Cardiac muscle cell (in vitro differentiated cells and primary cell): ENCODE measurements around the gene DLG1. TPM values are rescaled to one million over a fixed set of nuclear protein-coding genes. Genes with fewer than 3 reads are reported as not detected.
"Not testable (repeated sequence)": the region's sequence is repeated elsewhere in the genome, so short reads cannot be mapped to it uniquely, and the experiment has no call there.

Experiments
- DNase-seq, 2 donors: peaks; one replicate each; pipeline versions ENCODE4 v3.0.0 to v3.0.0-alpha.2; 2010 to 2017; ENCODE audit warnings: low read depth in 1 of 2, low spot score in 1 of 2
- H3K27ac ChIP-seq: fragments of 200-600 bp; sonication (generic); 2 replicates; pipeline ENCODE4 v1.5.1; 2016
- H3K27me3 ChIP-seq: fragments of 200-600 bp; sonication (generic); 2 replicates; pipeline ENCODE4 v1.6.0; 2016; ENCODE audit warnings: control low read depth
- H3K36me3 ChIP-seq: fragments of 200-600 bp; sonication (generic); 2 replicates; pipeline ENCODE4 v1.5.1; 2016; ENCODE audit warnings: control low read depth
- H3K4me1 ChIP-seq: fragments of 200-600 bp; sonication (generic); 2 replicates; pipeline ENCODE4 v1.8.1; 2017; ENCODE audit warnings: low read depth, mild to moderate bottlenecking, mixed run types
- H3K4me3 ChIP-seq: fragments of 200-600 bp; sonication (generic); 2 replicates; pipeline ENCODE4 v1.5.1; 2016; ENCODE audit warnings: mild to moderate bottlenecking
- H3K9me3 ChIP-seq: fragments of 200-600 bp; sonication (generic); 2 replicates; pipeline ENCODE4 v1.5.1; 2017; ENCODE audit warnings: low read depth, mild to moderate bottlenecking, control low read depth
- CTCF ChIP-seq: IDR thresholded peaks from 2 replicates; pipeline ENCODE4 v1.5.1; 2012; ENCODE audit warnings: low read depth, mild to moderate bottlenecking, low read length
- polyA plus RNA-seq: library from polyadenylated mRNA; unstranded; fragments of >200 nt; fragmentation: Nextera tagmentation; extraction: Ambion mirVana; gene quantifications from 2 replicates; pipeline ENCODE4 v1.2.1, GENCODE V29; 2016
- total RNA-seq: library from RNA; depleted of rRNA; stranded (reverse); fragments of >200 nt; gene quantifications from 2 replicates; pipeline ENCODE4 v1.2.3, GENCODE V29; 2016

DLG1 gene
- total and polyA plus RNA-seq, 2 experiments from 2014 or later: 42.8 to 61.4 TPM

DNA sequence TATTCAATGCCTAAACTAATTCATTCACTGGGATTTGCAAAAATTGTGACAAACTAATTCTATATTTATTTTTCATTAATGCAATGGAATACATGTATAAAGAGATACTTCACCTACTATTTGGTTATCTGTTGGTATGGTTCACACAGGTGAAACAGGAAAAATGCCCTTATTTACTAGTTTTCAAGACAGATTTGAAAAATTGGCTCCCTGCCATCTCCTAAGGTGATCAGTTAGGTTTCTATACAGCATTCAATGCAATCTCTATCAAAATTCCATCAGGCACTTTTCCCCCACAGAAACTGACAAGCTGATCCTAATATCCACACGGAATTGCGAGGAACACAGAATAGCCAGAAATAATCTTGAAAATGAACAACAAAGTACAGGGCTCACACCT lies 101.1 kb downstream of the DLG1 start:
- Histone ChIP-seq H3K9me3 (no peaks in the 10 kb centered on the region), H3K4me3 (no peak overlapping the region), H3K36me3 (no peaks in the 10 kb centered on the region), H3K27ac (no peak overlapping the region), H3K27me3 (no peaks in the 10 kb centered on the region), H3K4me1 (no peaks in the 10 kb centered on the region)
- TF ChIP-seq CTCF: no peak
- no peak for DNase-seq

DNA sequence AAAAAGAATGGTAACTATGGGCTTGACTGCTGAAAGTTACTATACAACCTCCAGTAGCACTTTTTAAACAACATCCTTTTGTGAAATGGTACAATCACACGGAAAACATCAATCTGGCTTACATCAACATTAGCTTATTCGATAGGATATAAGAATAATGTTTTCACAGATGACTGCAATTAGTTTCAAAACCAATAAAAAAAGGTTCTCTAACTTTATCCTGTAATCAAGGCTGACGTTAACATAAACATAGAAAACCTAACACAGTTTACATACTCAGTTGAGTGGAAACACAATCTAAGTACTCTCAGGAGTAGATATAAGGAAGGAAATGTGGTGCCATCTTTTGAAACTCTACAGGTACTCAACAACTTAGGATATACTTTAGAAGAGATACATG lies 102.2 kb downstream of the DLG1 start:
- no peak overlapping the region for H3K4me3 ChIP-seq

GRCh38 chr3:197195326-197195725 lies 103.1 kb downstream of the DLG1 start:
- H3K36me3 ChIP-seq: no peaks in the 10 kb centered on the region
- no peaks in the 10 kb centered on the region for H3K9me3 ChIP-seq
- H3K4me1 ChIP-seq: no peaks in the 10 kb centered on the region
- H3K27me3 ChIP-seq: no peaks in the 10 kb centered on the region
- no peak for TF ChIP-seq CTCF
- no peak for DNase-seq
- H3K4me3 ChIP-seq: no peak overlapping the region
- no peak overlapping the region for H3K27ac ChIP-seq

More for the DNA sequence above, 102.2 kb downstream of the DLG1 start:
- Histone ChIP-seq H3K4me1 (no peaks in the 10 kb centered on the region), H3K9me3 (no peaks in the 10 kb centered on the region), H3K36me3 (no peaks in the 10 kb centered on the region), H3K27me3 (no peaks in the 10 kb centered on the region), H3K27ac (no peak overlapping the region)
- TF ChIP-seq CTCF: no peak
- no peak for DNase-seq

- not testable (repeated sequence) for DNase-seq, H3K27ac ChIP-seq, H3K27me3 ChIP-seq, H3K36me3 ChIP-seq, H3K9me3 ChIP-seq, H3K4me3 ChIP-seq, H3K4me1 ChIP-seq
These were observed 104.7 kb downstream of the DLG1 start for GRCh38 chr3:197193759-197194158.

DNA sequence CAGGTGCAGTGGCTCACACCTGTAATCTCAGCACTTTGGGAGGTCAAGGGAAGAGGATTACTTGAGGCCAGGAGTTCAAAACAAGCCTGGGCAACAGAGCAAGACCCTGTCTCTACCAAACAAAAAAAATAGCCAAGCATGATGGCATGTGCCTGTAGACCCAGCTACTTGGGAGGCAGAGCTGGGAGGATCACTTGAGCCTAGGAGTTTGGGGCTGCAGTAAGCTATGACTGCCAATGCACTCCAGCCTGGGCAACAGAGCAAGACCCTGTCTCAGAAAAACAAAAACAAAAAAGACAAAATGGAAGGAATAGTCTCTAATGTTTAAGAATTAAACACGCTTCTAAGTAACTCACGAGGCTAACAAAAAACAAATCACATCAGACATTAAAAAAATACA lies 106.5 kb downstream of the DLG1 start:
- no peaks in the 10 kb centered on the region for H3K36me3 ChIP-seq

DNA sequence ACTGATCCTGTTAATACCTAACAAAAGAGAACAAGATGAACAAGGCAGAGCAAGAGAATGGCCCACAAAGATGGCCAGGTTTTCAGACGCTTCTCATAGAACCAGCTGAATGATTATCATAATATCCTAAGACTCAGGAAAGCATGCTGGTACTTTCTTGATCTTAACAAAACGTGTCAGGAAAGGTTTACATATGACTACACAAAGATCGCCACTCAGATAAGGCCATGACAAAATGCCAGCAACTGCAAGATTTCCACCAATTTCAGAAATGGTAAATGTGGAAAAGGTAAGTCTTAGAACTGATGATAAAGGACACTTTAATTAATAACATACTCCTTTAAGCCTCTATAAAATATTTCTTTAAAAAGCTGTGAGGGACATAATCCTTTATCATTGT lies 108.8 kb downstream of the DLG1 start:
- no peak for TF ChIP-seq CTCF
- Histone ChIP-seq H3K4me1 (no peaks in the 10 kb centered on the region), H3K36me3 (no peaks in the 10 kb centered on the region), H3K27ac (no peak overlapping the region), H3K4me3 (no peak overlapping the region), H3K27me3 (no peaks in the 10 kb centered on the region), H3K9me3 (no peaks in the 10 kb centered on the region)
- no peak for DNase-seq

More for the DNA sequence above, 106.5 kb downstream of the DLG1 start:
- no peaks in the 10 kb centered on the region for H3K4me1 ChIP-seq
- no peaks in the 10 kb centered on the region for H3K9me3 ChIP-seq
- no peaks in the 10 kb centered on the region for H3K27me3 ChIP-seq
- DNase-seq: no peak
- TF ChIP-seq CTCF: no peak
- H3K27ac ChIP-seq: no peak overlapping the region
- H3K4me3 ChIP-seq: no peak overlapping the region
